HL-60 (cell line): Measurements from ENCODE around the gene NECTIN3.

Source experiments
- DNase-seq, 2 experiments: peaks; one replicate each; pipeline ENCODE4 v3.0.0-alpha.2; 2010 to 2020; ENCODE audit warnings: low read depth in 1 of 2, low spot score in 1 of 2
- H3K27ac ChIP-seq: fragments of 250-450 bp; sonication (Bioruptor Pico); replicated peaks from 2 replicates; pipeline ENCODE4 v1.5.1; 2020; ENCODE audit warnings: mild to moderate bottlenecking, moderate library complexity
- H3K27me3 ChIP-seq: fragments of 250-450 bp; sonication (Bioruptor Pico); 2 replicates; pipeline ENCODE4 v1.5.1; 2021; ENCODE audit warnings: mild to moderate bottlenecking, moderate library complexity; ENCODE audit not compliant: insufficient read depth, poor library complexity, severe bottlenecking
- H3K4me3 ChIP-seq: replicated peaks from 2 replicates; pipeline ENCODE4 v1.5.1; 2011; ENCODE audit warnings: mild to moderate bottlenecking, control low read depth, low read length; ENCODE audit not compliant: insufficient read depth
- CTCF ChIP-seq: IDR thresholded peaks from one replicate; pipeline ENCODE4 v1.5.1; 2011; ENCODE audit warnings: low read length, control low read depth, inconsistent platforms; ENCODE audit not compliant: insufficient read depth
- GABPA ChIP-seq: IDR thresholded peaks from 2 replicates; pipeline ENCODE4 v1.6.1; 2012; ENCODE audit warnings: low read depth
- POLR2AphosphoS5 ChIP-seq: IDR thresholded peaks from 2 replicates; pipeline ENCODE4 v1.6.1; 2012; ENCODE audit warnings: low read depth
- REST ChIP-seq: IDR thresholded peaks from 2 replicates; pipeline ENCODE4 v1.6.1; 2012; ENCODE audit warnings: low read depth; ENCODE audit not compliant: insufficient replicate concordance
- SPI1 ChIP-seq: IDR thresholded peaks from 2 replicates; pipeline ENCODE4 v1.6.1; 2012; ENCODE audit warnings: low read depth, mild to moderate bottlenecking, borderline replicate concordance

The NECTIN3 gene

GRCh38 chr3:111241960-111242359 is 170.3 kb downstream of the NECTIN3 start:
- Histone ChIP-seq H3K27ac (no peak overlapping the region), H3K4me3 (no peak overlapping the region), H3K27me3 (no peaks in the 10 kb centered on the region)
- TF ChIP-seq REST: no peak
- TF ChIP-seq SPI1: no peak
- no peak for TF ChIP-seq POLR2AphosphoS5
- no peak for TF ChIP-seq CTCF
- no peak for TF ChIP-seq GABPA
- DNase-seq: no peak
